K562 (cell line): ENCODE measurements around the gene MARK4. TPM values are rescaled to one million over a fixed set of nuclear protein-coding genes. Genes with fewer than 3 reads are reported as not detected.
A peak's percentile ranks its signal among the peaks of the same experiment; 100 is the strongest.
"Not testable (repeated sequence)": the region's sequence is repeated elsewhere in the genome, so short reads cannot be mapped to it uniquely, and the experiment has no call there.

ENCODE experiments used
- ATAC-seq: fragments of 200-7000 bp; cut with Tn5 transposase; 3 replicates; pipeline ENCODE4 v1.9.1; 2020; ENCODE audit warnings: moderate library complexity
- BruUV-seq: library from RNA; stranded (reverse); fragments of 400-500 nt; replicated peaks from 2 replicates; lab custom pipeline; 2021; lab: Mats Ljungman, UMichigan
- CTCF ChIA-PET: fragments of 300-600 bp; formaldehyde crosslinking; extraction: SDS; loops from one replicate; lab custom pipeline; 2021; ENCODE audit warnings: low intra/inter-chr PET ratio; lab: Yijun Ruan, JAX
- POLR2A ChIA-PET: fragments of 300-600, 350-650 bp; sonication (Branson Sonifier 250); formaldehyde crosslinking; extraction: SDS; loops from one replicate; lab custom pipeline; 2021; ENCODE audit warnings: antibody characterized with exemption, inconsistent platforms; lab: Yijun Ruan, JAX
- DNase-seq, 4 experiments: peaks; one replicate each; pipeline versions ENCODE4 v3.0.0 to v3.0.0-alpha.2; 2011 to 2018; ENCODE audit warnings: low spot score in 3 of 4, mixed read lengths in 3 of 4; ENCODE audit errors: extremely low read depth in 1 of 4
- FAIRE-seq: peaks from 2 replicates; lab custom pipeline; 2011; peaks lifted over from hg19 to GRCh38; lab: Jason Lieb, UNC
- H2AFZ ChIP-seq: 2 replicates; pipeline ENCODE4 v1.6.0; 2011; ENCODE audit warnings: low read depth, low read length, control low read depth, inconsistent platforms
- H3K27ac ChIP-seq: fragments of 200-600 bp; 3 replicates; pipeline ENCODE4 v1.8.0; 2011; ENCODE audit warnings: low read depth, mild to moderate bottlenecking, control low read depth, inconsistent platforms, low read length, moderate library complexity, mixed read lengths; ENCODE audit errors: extremely low read depth
- H3K27me3 ChIP-seq, 2 experiments: fragments of 300-600 bp in 1 of 2; 2 replicates in 1 of 2; 3 replicates in 1 of 2; pipeline versions ENCODE4 v1.6.0 to v1.8.0; 2011; ENCODE audit warnings: inconsistent platforms in 2 of 2, low read length in 2 of 2, mild to moderate bottlenecking in 1 of 2, mixed read lengths in 1 of 2, moderate library complexity in 1 of 2; ENCODE audit not compliant: control insufficient read depth in 2 of 2, insufficient read depth in 2 of 2
- H3K36me3 ChIP-seq: fragments of 300-600 bp; 3 replicates; pipeline ENCODE4 v1.8.0; 2011; ENCODE audit warnings: mild to moderate bottlenecking, low read length, inconsistent platforms; ENCODE audit not compliant: control insufficient read depth, insufficient read depth
- H3K4me1 ChIP-seq, 2 experiments: fragments of 200-600 bp in 1 of 2; replicated peaks in 1 of 2; 2 replicates in 1 of 2; 3 replicates in 1 of 2; pipeline versions ENCODE4 v1.5.1 to v1.8.0; 2011; ENCODE audit warnings: inconsistent platforms in 2 of 2, low read length in 2 of 2, mild to moderate bottlenecking in 1 of 2, mixed read lengths in 1 of 2, moderate library complexity in 1 of 2; ENCODE audit not compliant: control insufficient read depth in 2 of 2, insufficient read depth in 2 of 2
- H3K4me2 ChIP-seq: 2 replicates; pipeline ENCODE4 v1.6.1; 2011; ENCODE audit warnings: low read length, control low read depth, inconsistent platforms, mixed read lengths; ENCODE audit not compliant: insufficient read depth
- H3K4me3 ChIP-seq: fragments of 200-600 bp; sonication (generic), shearing (Covaris generic); 2 replicates; pipeline ENCODE4 v1.5.1; 2016; ENCODE audit warnings: control low read depth, inconsistent platforms
- H3K79me2 ChIP-seq: fragments of 200-600 bp; 3 replicates; pipeline ENCODE4 v1.8.0; 2011; ENCODE audit warnings: low read length, inconsistent platforms; ENCODE audit not compliant: control insufficient read depth, insufficient read depth
- H3K9ac ChIP-seq, 2 experiments: 2 replicates each; pipeline versions ENCODE4 v1.6.0 to v1.6.1; 2011; ENCODE audit warnings: low read depth in 2 of 2, low read length in 2 of 2, control low read depth in 1 of 2, inconsistent platforms in 1 of 2, mild to moderate bottlenecking in 1 of 2, mixed read lengths in 1 of 2; ENCODE audit not compliant: insufficient read depth in 1 of 2
- H3K9me1 ChIP-seq: one replicate; pipeline ENCODE4 v1.6.0; 2011; ENCODE audit warnings: inconsistent platforms, mild to moderate bottlenecking, low read length, moderate library complexity; ENCODE audit not compliant: control insufficient read depth, insufficient read depth
- H3K9me3 ChIP-seq: replicated peaks from 2 replicates; pipeline ENCODE4 v1.5.1; 2011; ENCODE audit warnings: low read depth, low read length, inconsistent platforms; ENCODE audit not compliant: control insufficient read depth, insufficient read depth
- H4K20me1 ChIP-seq: replicated peaks from 2 replicates; pipeline ENCODE4 v1.6.1; 2011; ENCODE audit warnings: low read length, inconsistent platforms, mixed read lengths; ENCODE audit not compliant: control insufficient read depth, insufficient read depth
- ADNP ChIP-seq: fragments of 200-800 bp; sonication (Bioruptor generic); IDR thresholded peaks from 2 replicates; pipeline ENCODE4 v1.6.1; 2016; ENCODE audit warnings: missing genetic modification characterization, missing compliant biosample characterization
- BCOR ChIP-seq: fragments of 450-650 bp; IDR thresholded peaks from 2 replicates; pipeline ENCODE4 v1.6.1; 2016
- CHD4 ChIP-seq: fragments of 200-600 bp; sonication (generic); IDR thresholded peaks from 3 replicates; pipeline ENCODE4 v1.6.1; 2012; ENCODE audit warnings: low read depth, mild to moderate bottlenecking, mixed read lengths, low read length, inconsistent platforms; ENCODE audit not compliant: insufficient read depth, insufficient replicate concordance, poor library complexity, severe bottlenecking
- KDM1A ChIP-seq, 2 experiments: fragments of 450-650 bp; IDR thresholded peaks; 2 replicates each; pipeline ENCODE4 v1.6.1; 2016; ENCODE audit warnings: mild to moderate bottlenecking in 2 of 2
- RBM25 ChIP-seq: fragments of 200-400 bp; formaldehyde crosslinking; IDR thresholded peaks from 2 replicates; pipeline ENCODE4 v1.6.1; 2018; ENCODE audit warnings: low read length, low read depth, moderate library complexity; ENCODE audit not compliant: severe bottlenecking
- SMARCA5 ChIP-seq: fragments of 450-650 bp; IDR thresholded peaks from 2 replicates; pipeline ENCODE4 v1.6.1; 2016
- WGBS: fragments of 100-300 bp; shearing (Covaris generic); methylation state at CpG from one replicate; pipeline ENCODE4 v1.1.6; 2016; ENCODE audit warnings: low coverage, mixed read lengths; ENCODE audit not compliant: insufficient coverage; ENCODE audit errors: missing lambda C conversion rate; 5-methylcytosine and 5-hydroxymethylcytosine counted together
- in situ Hi-C: fragments of 300-500 bp; cut with MboI; formaldehyde crosslinking; loops from 4 replicates; pipeline ENCODE4 v1.15.0; 2018; ENCODE audit warnings: inconsistent platforms, mixed read lengths
- intact Hi-C: fragments of 100-400 bp; cut with micrococcal nuclease; formaldehyde crosslinking; loops from 2 replicates; pipeline ENCODE4 v1.14.2; 2022
- polyA plus RNA-seq, 8 experiments: library from polyadenylated mRNA; depleted of rRNA in 4 of 8; stranded (reverse) in 5 of 8; unstranded in 3 of 8; fragments of >200 nt; fragmentation: Nextera tagmentation in 2 of 8; fragmentation: Illumina TruSeq in 1 of 8; extraction: Ambion mirVana in 2 of 8; extraction: Trizol in 1 of 8; gene quantifications; 2 replicates each; pipeline versions ENCODE4 v1.2.1 to v1.2.3, GENCODE V29; 2011 to 2014; ENCODE audit warnings: inconsistent platforms in 1 of 8, missing spikeins in 1 of 8
- total RNA-seq, 7 experiments: library from RNA; depleted of rRNA in 6 of 7; stranded (reverse); fragments of >200 nt in 6 of 7; fragmentation: Illumina TruSeq in 2 of 7; extraction: Trizol in 2 of 7; gene quantifications; 2 replicates each; pipeline versions ENCODE4 v1.2.1 to v1.2.3, GENCODE V29; 2011 to 2021; ENCODE audit warnings: low replicate concordance in 1 of 7

The MARK4 gene
- total and polyA plus RNA-seq, 9 of the 15 experiments (the other 6 are each of a cell fraction or from before 2014, with no cell fraction given), result 0.52 to 29.4 (median 8.6) TPM

DNA sequence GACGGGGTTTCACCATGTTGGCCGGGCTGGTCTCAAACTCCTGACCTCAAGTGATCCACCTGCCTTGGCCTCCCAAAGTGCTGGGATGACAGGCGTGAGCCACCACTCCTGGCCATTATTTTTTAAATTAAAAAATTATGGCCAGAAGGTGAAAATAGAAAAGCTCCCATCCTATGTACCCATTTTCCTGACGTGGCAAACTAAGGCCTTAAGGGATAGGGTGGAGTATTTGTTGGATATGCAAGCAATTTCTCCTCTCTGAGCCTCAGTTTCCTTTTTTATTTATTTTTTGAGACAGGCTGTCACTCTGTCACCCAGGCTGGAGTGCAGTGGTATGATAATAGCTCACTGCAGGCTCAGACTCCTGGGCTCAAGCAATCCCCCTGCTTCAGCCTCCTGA lies 83.8 kb downstream of the MARK4 start:
- WGBS, result 53% methylated on average over 3 of the region's 4 CpGs
- in situ Hi-C loops (loop anchor here (5.0 kb wide), 1 partner anchor 133 kb away; no protein-coding TSS in a partner anchor), intact Hi-C loops (loop anchor here (10.0 kb wide), 1 partner anchor 320 kb away; no protein-coding TSS in a partner anchor)
- H3K4me1 ChIP-seq, H4K20me1 ChIP-seq, POLR2A ChIA-PET, H3K4me3 ChIP-seq, ATAC-seq, H3K9me1 ChIP-seq, H3K9me3 ChIP-seq, BruUV-seq, H3K4me2 ChIP-seq, H2AFZ ChIP-seq, H3K27me3 ChIP-seq, DNase-seq, FAIRE-seq, H3K79me2 ChIP-seq, H3K36me3 ChIP-seq, CTCF ChIA-PET, H3K9ac ChIP-seq, H3K27ac ChIP-seq: not testable (repeated sequence)
- peak; percentile 66 for TF ChIP-seq CHD4
- peak; percentile 57 for TF ChIP-seq ADNP (tag)
- TF ChIP-seq KDM1A (IDR thresholded peaks at IDR 0.05), result peak; percentile 74 to 78
- peak; percentile 93 for TF ChIP-seq BCOR
- TF ChIP-seq SMARCA5, result peak; percentile 43; the same call in 1 of the 2 replicates
- TF ChIP-seq RBM25, result peak; percentile 95
